HPDE6-E6E7 (cell line): ENCODE measurements around the gene TSPEAR.
"Not testable (repeated sequence)": the region's sequence is repeated elsewhere in the genome, so short reads cannot be mapped to it uniquely, and the experiment has no call there.

ENCODE experiments used
- DNase-seq: peaks from one replicate; pipeline ENCODE4 v3.0.0; 2011; ENCODE audit warnings: missing footprints; ENCODE audit errors: extremely low spot score

TSPEAR gene

GRCh38 chr21:44505673-44506278 lies 205.6 kb downstream of the TSPEAR start:
- no peak for DNase-seq

GRCh38 chr21:44503901-44504399 lies 207.4 kb downstream of the TSPEAR start:
- DNase-seq = no peak

GRCh38 chr21:44503006-44503889 lies 208.1 kb downstream of the TSPEAR start:
- DNase-seq = not testable (repeated sequence)

- DNase-seq = no peak
These were observed 209.0 kb downstream of the TSPEAR start for GRCh38 chr21:44502171-44502958.

- DNase-seq = no peak
These were observed 211.3 kb downstream of the TSPEAR start for GRCh38 chr21:44500111-44500510.

GRCh38 chr21:44499631-44500030 lies 211.7 kb downstream of the TSPEAR start:
- DNase-seq = no peak

- DNase-seq = no peak
These were observed 212.2 kb downstream of the TSPEAR start for GRCh38 chr21:44499211-44499560.

- DNase-seq = no peak
These were observed 212.8 kb downstream of the TSPEAR start for GRCh38 chr21:44498280-44499210.

- DNase-seq = no peak
These were observed 213.7 kb downstream of the TSPEAR start for GRCh38 chr21:44497703-44498126.

GRCh38 chr21:44496564-44497550 lies 214.5 kb downstream of the TSPEAR start:
- no peak for DNase-seq

GRCh38 chr21:44495611-44496563 lies 215.5 kb downstream of the TSPEAR start:
- DNase-seq = no peak

- no peak for DNase-seq
These were observed 216.4 kb downstream of the TSPEAR start for GRCh38 chr21:44494956-44495355.

GRCh38 chr21:44494418-44494817 lies 217.0 kb downstream of the TSPEAR start:
- no peak for DNase-seq

GRCh38 chr21:44492567-44493385 lies 218.6 kb downstream of the TSPEAR start:
- no peak for DNase-seq

- no peak for DNase-seq
These were observed 220.6 kb downstream of the TSPEAR start for GRCh38 chr21:44490816-44491215.

- DNase-seq = no peak
These were observed 221.0 kb downstream of the TSPEAR start for GRCh38 chr21:44490405-44490804.

GRCh38 chr21:44489962-44490361 lies 221.4 kb downstream of the TSPEAR start:
- DNase-seq = no peak

- no peak for DNase-seq
These were observed 223.5 kb downstream of the TSPEAR start for GRCh38 chr21:44487831-44488230.
